GM23338 (cell line): Measurements from ENCODE around the gene ULK3. TPM values are rescaled to one million over a fixed set of nuclear protein-coding genes. Genes with fewer than 3 reads are reported as not detected.

Experiments used
- ATAC-seq: fragments of 200-7000 bp; cut with Tn5 transposase; 3 replicates; pipeline ENCODE4 v1.9.1; 2020
- DNase-seq: peaks from one replicate; pipeline ENCODE4 v3.0.0-alpha.2; 2015; ENCODE audit warnings: low spot score
- H2AFZ ChIP-seq: fragments of 200-600 bp; sonication (generic); 2 replicates; pipeline ENCODE4 v1.8.0; 2016; ENCODE audit warnings: antibody characterized with exemption, mild to moderate bottlenecking, moderate library complexity
- H3F3A ChIP-seq: fragments of 200-600 bp; sonication (generic); replicated peaks from 2 replicates; pipeline ENCODE4 v1.8.0; 2017; ENCODE audit warnings: antibody characterized with exemption, mixed run types, low read depth
- H3K27ac ChIP-seq: fragments of 200-600 bp; sonication (generic); 2 replicates; pipeline ENCODE4 v1.6.1; 2016; ENCODE audit warnings: low read depth
- H3K27me3 ChIP-seq: fragments of 200-600 bp; sonication (generic); 2 replicates; pipeline ENCODE4 v1.8.0; 2016; ENCODE audit warnings: mild to moderate bottlenecking, mixed run types, moderate library complexity; ENCODE audit not compliant: insufficient read depth
- H3K36me3 ChIP-seq: fragments of 200-600 bp; sonication (generic); 2 replicates; pipeline ENCODE4 v1.8.0; 2016; ENCODE audit warnings: mild to moderate bottlenecking; ENCODE audit not compliant: insufficient read depth
- H3K4me1 ChIP-seq: fragments of 200-600 bp; sonication (generic); 2 replicates; pipeline ENCODE4 v1.8.0; 2016; ENCODE audit warnings: mild to moderate bottlenecking, moderate library complexity; ENCODE audit not compliant: insufficient read depth
- H3K4me2 ChIP-seq: fragments of 200-600 bp; sonication (generic); 2 replicates; pipeline ENCODE4 v1.7.1; 2017; ENCODE audit warnings: mixed run types
- H3K4me3 ChIP-seq: fragments of 200-600 bp; sonication (generic); 2 replicates; pipeline ENCODE4 v1.6.1; 2016; ENCODE audit warnings: mixed run types
- H3K79me2 ChIP-seq: fragments of 200-600 bp; sonication (generic); replicated peaks from 2 replicates; pipeline ENCODE4 v1.8.0; 2017; ENCODE audit warnings: mild to moderate bottlenecking; ENCODE audit not compliant: insufficient read depth
- H3K9me2 ChIP-seq: fragments of 200-600 bp; sonication (generic); 2 replicates; pipeline ENCODE4 v1.8.0; 2017; ENCODE audit not compliant: insufficient read depth
- H4K20me1 ChIP-seq: fragments of 200-600 bp; sonication (generic); replicated peaks from 2 replicates; pipeline ENCODE4 v1.8.0; 2017; ENCODE audit warnings: mild to moderate bottlenecking; ENCODE audit not compliant: insufficient read depth
- H3K27ac Mint-ChIP-seq: 2 replicates; pipeline ENCODE4 v1.8.0; 2020; ENCODE audit warnings: inconsistent platforms, mild to moderate bottlenecking, moderate library complexity, mixed read lengths
- H3K27me3 Mint-ChIP-seq: 3 replicates; pipeline ENCODE4 v1.8.0; 2022; ENCODE audit warnings: low read depth, mild to moderate bottlenecking, moderate library complexity, mixed read lengths, inconsistent platforms; ENCODE audit not compliant: insufficient read depth, poor library complexity
- H3K36me3 Mint-ChIP-seq: 3 replicates; pipeline ENCODE4 v1.8.0; 2021; ENCODE audit warnings: low read depth, mild to moderate bottlenecking, inconsistent platforms, moderate library complexity, mixed read lengths
- H3K4me1 Mint-ChIP-seq: 3 replicates; pipeline ENCODE4 v1.8.0; 2020; ENCODE audit warnings: mild to moderate bottlenecking, inconsistent platforms, mixed read lengths
- H3K4me3 Mint-ChIP-seq: 3 replicates; pipeline ENCODE4 v1.8.0; 2021; ENCODE audit warnings: moderate library complexity, mild to moderate bottlenecking, inconsistent platforms, mixed read lengths
- H3K9me3 Mint-ChIP-seq: 3 replicates; pipeline ENCODE4 v1.8.0; 2020; ENCODE audit warnings: moderate library complexity, mild to moderate bottlenecking, inconsistent platforms, mixed read lengths
- CREB1 ChIP-seq: fragments of 250-450 bp; sonication (Bioruptor Pico); IDR thresholded peaks from 2 replicates; pipeline ENCODE4 v1.5.0; 2020; ENCODE audit warnings: low read depth, mild to moderate bottlenecking, moderate library complexity
- EZH2 ChIP-seq: fragments of 200-600 bp; sonication (generic); IDR thresholded peaks from one replicate; pipeline ENCODE4 v1.8.0; 2017; ENCODE audit warnings: antibody characterized with exemption, mild to moderate bottlenecking, low read depth; ENCODE audit not compliant: unreplicated experiment
- EZH2phosphoT487 ChIP-seq: fragments of 200-600 bp; sonication (generic); IDR thresholded peaks from one replicate; pipeline ENCODE4 v1.8.1; 2018; ENCODE audit warnings: antibody characterized with exemption; ENCODE audit not compliant: unreplicated experiment
- JUNB ChIP-seq: IDR thresholded peaks from one replicate; pipeline ENCODE4 v1.6.1; 2016; ENCODE audit warnings: antibody characterized with exemption; ENCODE audit not compliant: unreplicated experiment
- NANOG ChIP-seq: IDR thresholded peaks from 2 replicates; pipeline ENCODE4 v1.6.1; 2016; ENCODE audit warnings: antibody characterized with exemption, borderline replicate concordance
- POLR2AphosphoS5 ChIP-seq: IDR thresholded peaks from 2 replicates; pipeline ENCODE4 v1.6.1; 2016; ENCODE audit warnings: antibody characterized with exemption, low read depth
- REST ChIP-seq: IDR thresholded peaks from one replicate; pipeline ENCODE4 v1.6.1; 2018; ENCODE audit warnings: antibody characterized with exemption; ENCODE audit not compliant: unreplicated experiment
- STAT1 ChIP-seq: IDR thresholded peaks from one replicate; pipeline ENCODE4 v1.6.1; 2016; ENCODE audit warnings: antibody characterized with exemption; ENCODE audit not compliant: unreplicated experiment
- ZNF114 ChIP-seq: fragments of 250-450 bp; sonication (Bioruptor Pico); IDR thresholded peaks from 2 replicates; pipeline ENCODE4 v1.5.0; 2020; ENCODE audit warnings: mild to moderate bottlenecking, moderate library complexity
- ZNF331 ChIP-seq: fragments of 250-450 bp; sonication (Bioruptor Pico); IDR thresholded peaks from 2 replicates; pipeline ENCODE4 v1.5.0; 2020; ENCODE audit warnings: low read depth, mild to moderate bottlenecking, moderate library complexity
- polyA plus RNA-seq: library from polyadenylated mRNA; unstranded; fragments of >200 nt; fragmentation: Nextera tagmentation; extraction: Ambion mirVana; gene quantifications from 2 replicates; pipeline ENCODE4 v1.2.1, GENCODE V29; 2016
- total RNA-seq: library from RNA; depleted of rRNA; stranded (reverse); fragments of >200 nt; shearing (Covaris generic); gene quantifications from 2 replicates; pipeline ENCODE4 v1.2.3, GENCODE V29; 2014
- TF ChIP-seq, protein P1 (sequence below): IDR thresholded peaks from 2 replicates; pipeline ENCODE4 v1.6.1; 2016; ENCODE audit warnings: antibody characterized with exemption

The ULK3 gene
- total and polyA plus RNA-seq, 2 experiments from 2014 or later = 20.3 to 35.4 TPM

GRCh38 chr15:74790080-74790916 is 52.7 kb downstream of the ULK3 start:
- H3K4me2 ChIP-seq = no peak overlapping the region
- H3K4me1 Mint-ChIP-seq = peaks cover 31% of the 10 kb centered on the region

More at GRCh38 chr15:74790080-74790916, 52.7 kb downstream of the ULK3 start:
- H3K9me2 ChIP-seq = no peaks in the 10 kb centered on the region
- H3K79me2 ChIP-seq = peaks cover 16% of the 10 kb centered on the region
- H3K4me3 ChIP-seq = no peak overlapping the region
- no peak overlapping the region for H3K27ac ChIP-seq
- H3F3A ChIP-seq = peaks cover 7% of the 10 kb centered on the region
- H2AFZ ChIP-seq = no peak overlapping the region
- H4K20me1 ChIP-seq = peaks cover 52% of the 10 kb centered on the region
- ATAC-seq (no peak), DNase-seq (no peak)
- TF ChIP-seq CREB1 (CRISPR knock-in tag) = no peak
- no peak for TF ChIP-seq REST
- TF ChIP-seq ZNF114 (CRISPR knock-in tag) = no peak
- no peak for TF ChIP-seq POLR2AphosphoS5
- TF ChIP-seq ZNF331 = no peak
- TF ChIP-seq, protein P1, sequence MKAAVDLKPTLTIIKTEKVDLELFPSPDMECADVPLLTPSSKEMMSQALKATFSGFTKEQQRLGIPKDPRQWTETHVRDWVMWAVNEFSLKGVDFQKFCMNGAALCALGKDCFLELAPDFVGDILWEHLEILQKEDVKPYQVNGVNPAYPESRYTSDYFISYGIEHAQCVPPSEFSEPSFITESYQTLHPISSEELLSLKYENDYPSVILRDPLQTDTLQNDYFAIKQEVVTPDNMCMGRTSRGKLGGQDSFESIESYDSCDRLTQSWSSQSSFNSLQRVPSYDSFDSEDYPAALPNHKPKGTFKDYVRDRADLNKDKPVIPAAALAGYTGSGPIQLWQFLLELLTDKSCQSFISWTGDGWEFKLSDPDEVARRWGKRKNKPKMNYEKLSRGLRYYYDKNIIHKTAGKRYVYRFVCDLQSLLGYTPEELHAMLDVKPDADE = no peak
- no peak for TF ChIP-seq EZH2phosphoT487
- no peak for TF ChIP-seq NANOG
- TF ChIP-seq STAT1 = no peak
- TF ChIP-seq EZH2 = no peak
- no peak for TF ChIP-seq JUNB
- H3K27ac Mint-ChIP-seq = no peak overlapping the region
- H3K36me3 Mint-ChIP-seq = no peaks in the 10 kb centered on the region
- no peaks in the 10 kb centered on the region for H3K36me3 ChIP-seq
- H3K27me3 Mint-ChIP-seq = peaks cover 21% of the 10 kb centered on the region
- H3K4me1 ChIP-seq = peaks cover 25% of the 10 kb centered on the region
- no peak overlapping the region for H3K4me3 Mint-ChIP-seq
- H3K27me3 ChIP-seq = no peaks in the 10 kb centered on the region
- H3K9me3 Mint-ChIP-seq = no peaks in the 10 kb centered on the region
